OCI-LY7 (cell line): ENCODE measurements around the gene PCGF3. TPM values are rescaled to one million over a fixed set of nuclear protein-coding genes. Genes with fewer than 3 reads are reported as not detected.

Source experiments
- BruUV-seq: library from RNA; stranded (reverse); fragments of 400-500 nt; replicated peaks from 2 replicates; lab custom pipeline; 2021; lab: Mats Ljungman, UMichigan
- CTCF ChIA-PET: fragments of 300-600 bp; sonication (Branson Sonifier 250); formaldehyde crosslinking; loops from one replicate; lab custom pipeline; 2022; ENCODE audit warnings: antibody characterized with exemption; ENCODE audit not compliant: unreplicated experiment; lab: Charles Lee
- POLR2A ChIA-PET: fragments of 300-600 bp; sonication (Branson Sonifier 250); formaldehyde crosslinking; loops from one replicate; lab custom pipeline; 2022; ENCODE audit warnings: antibody characterized with exemption; lab: Charles Lee
- DNase-seq: peaks from one replicate; pipeline ENCODE4 v3.0.0-alpha.2; 2015; ENCODE audit warnings: low spot score
- H2AFZ ChIP-seq: fragments of 200-600 bp; sonication (generic), shearing (Covaris generic); 2 replicates; pipeline ENCODE4 v1.6.1; 2014; ENCODE audit warnings: mild to moderate bottlenecking, antibody characterized with exemption, low read length, moderate library complexity
- H3K27ac ChIP-seq: fragments of 200-600 bp; sonication (generic); 2 replicates; pipeline ENCODE4 v1.5.1; 2014; ENCODE audit warnings: mixed run types, low read depth, mild to moderate bottlenecking, moderate library complexity, low read length, inconsistent platforms; ENCODE audit not compliant: poor library complexity, severe bottlenecking
- H3K36me3 ChIP-seq: fragments of 200-600 bp; sonication (generic); 2 replicates; pipeline ENCODE4 v1.6.1; 2014; ENCODE audit warnings: mild to moderate bottlenecking, antibody characterized with exemption, low read length, moderate library complexity, mixed read lengths; ENCODE audit not compliant: insufficient read depth
- H3K4me1 ChIP-seq: fragments of 200-600 bp; sonication (generic); 2 replicates; pipeline ENCODE4 v1.5.1; 2014; ENCODE audit warnings: mild to moderate bottlenecking, low read length; ENCODE audit not compliant: insufficient read depth, poor library complexity, severe bottlenecking
- H3K4me2 ChIP-seq: fragments of 200-600 bp; sonication (generic); 2 replicates; pipeline ENCODE4 v1.6.1; 2014; ENCODE audit warnings: mild to moderate bottlenecking, low read length
- H3K4me3 ChIP-seq: fragments of 200-600 bp; sonication (generic); 2 replicates; pipeline ENCODE4 v1.5.1; 2014; ENCODE audit warnings: mild to moderate bottlenecking, low read depth, low read length; ENCODE audit not compliant: poor library complexity, severe bottlenecking
- H3K79me2 ChIP-seq: fragments of 200-600 bp; sonication (generic); 2 replicates; pipeline ENCODE4 v1.6.1; 2016; ENCODE audit warnings: low read depth, mild to moderate bottlenecking, low read length, moderate library complexity, mixed read lengths; ENCODE audit not compliant: insufficient read depth
- H3K9me2 ChIP-seq: fragments of 200-600 bp; sonication (generic); 2 replicates; pipeline ENCODE4 v1.6.1; 2016; ENCODE audit warnings: mild to moderate bottlenecking, low read length, mixed read lengths; ENCODE audit not compliant: insufficient read depth
- H3K9me3 ChIP-seq: fragments of 200-600 bp; sonication (generic); 2 replicates; pipeline ENCODE4 v1.6.1; 2014; ENCODE audit warnings: mild to moderate bottlenecking, mixed run types, low read length, mixed read lengths
- H4K20me1 ChIP-seq: fragments of 200-600 bp; sonication (generic); 2 replicates; pipeline ENCODE4 v1.6.1; 2014; ENCODE audit warnings: mild to moderate bottlenecking, antibody characterized with exemption, low read length, moderate library complexity, mixed read lengths; ENCODE audit not compliant: insufficient read depth
- CTCF ChIP-seq: fragments of 200-600 bp; sonication (generic); conservative IDR thresholded peaks from 2 replicates; pipeline ENCODE4 v1.5.1; 2014; ENCODE audit warnings: mild to moderate bottlenecking, antibody characterized with exemption, low read length, moderate library complexity, mixed read lengths
- EZH2phosphoT487 ChIP-seq: fragments of 200-600 bp; sonication (generic); IDR thresholded peaks from 2 replicates; pipeline ENCODE4 v1.6.1; 2018; ENCODE audit warnings: low read depth, borderline replicate concordance, mild to moderate bottlenecking, mixed run types, antibody characterized with exemption, low read length, moderate library complexity, mixed read lengths
- intact Hi-C: fragments of 100-400 bp; cut with micrococcal nuclease; formaldehyde crosslinking; loops from one replicate; pipeline ENCODE4 v1.10.0; 2022; ENCODE audit not compliant: unreplicated experiment
- total RNA-seq, 2 experiments: library from RNA; depleted of rRNA in 1 of 2; stranded (reverse); fragments of >200 nt in 1 of 2; shearing (Covaris generic) in 1 of 2; gene quantifications; 2 replicates each; pipeline ENCODE4 v1.2.3, GENCODE V29; 2014 to 2022

PCGF3 gene
- total RNA-seq, 2 experiments from 2014 or later, result 33.8 to 50.2 TPM

GRCh38 chr4:749698-750666 lies 44.4 kb downstream of the PCGF3 start:
- Histone ChIP-seq H3K36me3 (peaks cover 38% of the 10 kb centered on the region; the same call in 1 of the 2 replicates), H3K27ac (no peak overlapping the region), H2AFZ (no peak overlapping the region), H3K4me3 (no peak overlapping the region), H4K20me1 (no peaks in the 10 kb centered on the region), H3K4me1 (no peaks in the 10 kb centered on the region), H3K4me2 (no peak overlapping the region), H3K9me3 (no peaks in the 10 kb centered on the region), H3K79me2 (no peaks in the 10 kb centered on the region), H3K9me2 (no peaks in the 10 kb centered on the region)
- DNase-seq, result no peak
- ChIA-PET POLR2A (no interaction called here), CTCF (no interaction called here)
- intact Hi-C loops, result no loop called here
- no peak for TF ChIP-seq EZH2phosphoT487
- no peak for TF ChIP-seq CTCF
- TSS peak; percentile 40 for BruUV-seq

GRCh38 chr4:751676-752075 lies 46.0 kb downstream of the PCGF3 start:
- Histone ChIP-seq H3K4me1 (no peaks in the 10 kb centered on the region), H3K36me3 (peaks cover 45% of the 10 kb centered on the region; the same call in 1 of the 2 replicates), H3K79me2 (no peaks in the 10 kb centered on the region), H3K9me3 (no peaks in the 10 kb centered on the region), H3K27ac (no peak overlapping the region), H4K20me1 (no peaks in the 10 kb centered on the region), H2AFZ (no peak overlapping the region), H3K9me2 (no peaks in the 10 kb centered on the region), H3K4me3 (no peak overlapping the region), H3K4me2 (no peak overlapping the region)
- ChIA-PET POLR2A (no interaction called here), CTCF (no interaction called here)
- no peak for DNase-seq
- no peak for TF ChIP-seq EZH2phosphoT487
- no peak for TF ChIP-seq CTCF
- BruUV-seq, result no TSS peak
- intact Hi-C loops, result no loop called here
